ENCODE results near the gene CKAP4.

Gene CKAP4

GRCh38 chr12:106189341-106189740, 58.5 kb downstream of the CKAP4 start:
- Histone ChIP-seq H3K9me3 (replicated peaks; ENCODE audit: insufficient read depth, low read length) (no peaks in the 10 kb centered on the region), H3K4me2 (ENCODE audit: low read depth, low read length) (no peak overlapping the region), H3F3A (ENCODE audit: insufficient read depth, low read length) (no peaks in the 10 kb centered on the region), H3K4me1 (ENCODE audit: low read length) (no peaks in the 10 kb centered on the region), H4K20me1 (ENCODE audit: insufficient read depth, low read length) (no peaks in the 10 kb centered on the region), H3K27ac (ENCODE audit: low read length) (no peak overlapping the region), H2AFZ (ENCODE audit: low read length) (no peak overlapping the region), H3K4me3 (ENCODE audit: low read length) (no peak overlapping the region), H3K36me3 (replicated peaks; ENCODE audit: insufficient read depth, low read length) (no peaks in the 10 kb centered on the region), H3K27me3 (replicated peaks; ENCODE audit: insufficient read depth, low read length) (no peaks in the 10 kb centered on the region), H3K9ac (ENCODE audit: low read length) (no peak overlapping the region), H3K9me2 (replicated peaks; ENCODE audit: insufficient read depth, low read length) (no peaks in the 10 kb centered on the region), H3K79me2 (ENCODE audit: low read length) (no peaks in the 10 kb centered on the region)
- DNase-seq, result no peak
- TF ChIP-seq EZH2 (optimal IDR thresholded peaks at IDR 0.05; ENCODE audit: low read depth, low read length), result no peak
- no peak for TF ChIP-seq EZH2phosphoT487 (IDR thresholded peaks at IDR 0.05; ENCODE audit: low read length)
- TF ChIP-seq CTCF (IDR thresholded peaks at IDR 0.05; ENCODE audit: low read length), result no peak

- no peak for TF ChIP-seq EZH2phosphoT487 (IDR thresholded peaks at IDR 0.05; ENCODE audit: low read length)
- TF ChIP-seq EZH2 (optimal IDR thresholded peaks at IDR 0.05; ENCODE audit: low read depth, low read length), result no peak
- TF ChIP-seq CTCF (IDR thresholded peaks at IDR 0.05; ENCODE audit: low read length), result no peak
- H3K27me3 ChIP-seq (replicated peaks; ENCODE audit: insufficient read depth, low read length), result no peaks in the 10 kb centered on the region
- H3K4me2 ChIP-seq (ENCODE audit: low read depth, low read length), result no peak overlapping the region
- H2AFZ ChIP-seq (ENCODE audit: low read length), result no peak overlapping the region
- no peak overlapping the region for H3K27ac ChIP-seq (ENCODE audit: low read length)
- no peaks in the 10 kb centered on the region for H4K20me1 ChIP-seq (ENCODE audit: insufficient read depth, low read length)
- H3F3A ChIP-seq (ENCODE audit: insufficient read depth, low read length), result no peaks in the 10 kb centered on the region
- H3K36me3 ChIP-seq (replicated peaks; ENCODE audit: insufficient read depth, low read length), result no peaks in the 10 kb centered on the region
- DNase-seq, result no peak
- H3K4me1 ChIP-seq (ENCODE audit: low read length), result no peaks in the 10 kb centered on the region
- H3K4me3 ChIP-seq (ENCODE audit: low read length), result no peak overlapping the region
- no peaks in the 10 kb centered on the region for H3K9me2 ChIP-seq (replicated peaks; ENCODE audit: insufficient read depth, low read length)
- no peaks in the 10 kb centered on the region for H3K9me3 ChIP-seq (replicated peaks; ENCODE audit: insufficient read depth, low read length)
- H3K79me2 ChIP-seq (ENCODE audit: low read length), result no peaks in the 10 kb centered on the region
- H3K9ac ChIP-seq (ENCODE audit: low read length), result no peak overlapping the region
Observed at GRCh38 chr12:106188256-106188655, 59.6 kb downstream of the CKAP4 start.
